BLaER1 (cell line): Measurements from ENCODE around the gene DIP2C.
A peak's percentile ranks its signal among the peaks of the same experiment; 100 is the strongest.
"Not testable (repeated sequence)": the region's sequence is repeated elsewhere in the genome, so short reads cannot be mapped to it uniquely, and the experiment has no call there.

Experiments
- H3K27ac ChIP-seq: shearing (Covaris generic); formaldehyde crosslinking; 2 replicates; pipeline ENCODE4 v1.8.1; 2022
- H3K27me3 ChIP-seq: shearing (Covaris generic); formaldehyde crosslinking; 2 replicates; pipeline ENCODE4 v1.8.1; 2022
- H3K36me3 ChIP-seq: shearing (Covaris generic); formaldehyde crosslinking; 2 replicates; pipeline ENCODE4 v1.8.1; 2022
- H3K4me1 ChIP-seq: shearing (Covaris generic); formaldehyde crosslinking; 2 replicates; pipeline ENCODE4 v1.8.1; 2022
- H3K4me2 ChIP-seq: shearing (Covaris generic); formaldehyde crosslinking; 2 replicates; pipeline ENCODE4 v1.8.1; 2022
- H3K4me3 ChIP-seq: shearing (Covaris generic); formaldehyde crosslinking; 2 replicates; pipeline ENCODE4 v1.8.1; 2022
- H3K9ac ChIP-seq: shearing (Covaris generic); formaldehyde crosslinking; 2 replicates; pipeline ENCODE4 v1.8.1; 2022
- H3K9me3 ChIP-seq: shearing (Covaris generic); formaldehyde crosslinking; 2 replicates; pipeline ENCODE4 v1.8.1; 2022
- H4K20me1 ChIP-seq: shearing (Covaris generic); formaldehyde crosslinking; 2 replicates; pipeline ENCODE4 v1.8.1; 2022
- Cebpa-rat ChIP-seq: shearing (Covaris generic); IDR thresholded peaks from 2 replicates; pipeline ENCODE4 v1.8.1; 2022

Gene DIP2C

GRCh38 chr10:703118-703517, 13.7 kb upstream of the DIP2C start:
- H3K9ac ChIP-seq: no peak overlapping the region
- no peaks in the 10 kb centered on the region; the same call in 1 of the 2 replicates for H3K4me1 ChIP-seq
- peaks cover 22% of the 10 kb centered on the region for H3K9me3 ChIP-seq
- no peak overlapping the region for H3K4me2 ChIP-seq
- no peaks in the 10 kb centered on the region for H4K20me1 ChIP-seq
- H3K4me3 ChIP-seq: no peak overlapping the region
- H3K27ac ChIP-seq: no peak overlapping the region
- no peaks in the 10 kb centered on the region for H3K36me3 ChIP-seq
- no peak for TF ChIP-seq Cebpa-rat
- no peaks in the 10 kb centered on the region for H3K27me3 ChIP-seq

- not testable (repeated sequence) for H3K27me3 ChIP-seq
Measured at GRCh38 chr10:700183-700582, 10.7 kb upstream of the DIP2C start.

GRCh38 chr10:697097-697875, 7.8 kb upstream of the DIP2C start:
- no peaks in the 10 kb centered on the region for H3K27me3 ChIP-seq
- H3K4me3 ChIP-seq: no peak overlapping the region
- H3K9me3 ChIP-seq: peaks cover under 1% of the 10 kb centered on the region; the same call in 1 of the 2 replicates
- H3K4me2 ChIP-seq: peak overlapping the region; percentile 56
- no peaks in the 10 kb centered on the region for H4K20me1 ChIP-seq
- no peak for TF ChIP-seq Cebpa-rat
- H3K9ac ChIP-seq: no peak overlapping the region
- H3K27ac ChIP-seq: no peak overlapping the region
- no peaks in the 10 kb centered on the region for H3K36me3 ChIP-seq
- peaks cover 22% of the 10 kb centered on the region for H3K4me1 ChIP-seq

More at GRCh38 chr10:700183-700582, 10.7 kb upstream of the DIP2C start:
- not testable (repeated sequence) for H3K4me3 ChIP-seq, H3K9ac ChIP-seq, H3K36me3 ChIP-seq, H3K27ac ChIP-seq, H4K20me1 ChIP-seq, H3K4me2 ChIP-seq
- H3K9me3 ChIP-seq: peaks cover 22% of the 10 kb centered on the region
- peaks cover 10% of the 10 kb centered on the region for H3K4me1 ChIP-seq

- H3K36me3 ChIP-seq: no peaks in the 10 kb centered on the region
- no peaks in the 10 kb centered on the region for H3K9me3 ChIP-seq
- TF ChIP-seq Cebpa-rat: no peak
- H3K4me3 ChIP-seq: no peak overlapping the region
- H3K27ac ChIP-seq: no peak overlapping the region
- no peaks in the 10 kb centered on the region for H4K20me1 ChIP-seq
- no peaks in the 10 kb centered on the region for H3K27me3 ChIP-seq
- H3K4me2 ChIP-seq: no peak overlapping the region
- peaks cover 23% of the 10 kb centered on the region for H3K4me1 ChIP-seq
- no peak overlapping the region for H3K9ac ChIP-seq
Measured at GRCh38 chr10:695396-695795, 5.9 kb upstream of the DIP2C start.

GRCh38 chr10:693506-693905, 4.0 kb upstream of the DIP2C start:
- Histone ChIP-seq H4K20me1 (peaks cover 5% of the 10 kb centered on the region), H3K9me3 (no peaks in the 10 kb centered on the region), H3K27me3 (no peaks in the 10 kb centered on the region), H3K4me2 (peak overlapping the region; percentile 44), H3K4me3 (no peak overlapping the region), H3K27ac (no peak overlapping the region), H3K9ac (no peak overlapping the region), H3K36me3 (no peaks in the 10 kb centered on the region), H3K4me1 (peaks cover 27% of the 10 kb centered on the region)
- TF ChIP-seq Cebpa-rat: no peak

- Histone ChIP-seq H4K20me1 (peaks cover 11% of the 10 kb centered on the region), H3K4me2 (peak overlapping the region; percentile 44), H3K36me3 (no peaks in the 10 kb centered on the region), H3K27ac (no peak overlapping the region), H3K9me3 (no peaks in the 10 kb centered on the region), H3K9ac (no peak overlapping the region), H3K4me1 (peaks cover 32% of the 10 kb centered on the region), H3K27me3 (no peaks in the 10 kb centered on the region), H3K4me3 (no peak overlapping the region)
- TF ChIP-seq Cebpa-rat: no peak
Measured at GRCh38 chr10:692682-693351, 3.3 kb upstream of the DIP2C start.

GRCh38 chr10:691216-691615, 1.7 kb upstream of the DIP2C start:
- no peak overlapping the region for H3K4me3 ChIP-seq
- no peaks in the 10 kb centered on the region for H3K27me3 ChIP-seq
- no peak overlapping the region for H3K9ac ChIP-seq
- TF ChIP-seq Cebpa-rat: no peak
- peaks cover 27% of the 10 kb centered on the region for H4K20me1 ChIP-seq
- H3K27ac ChIP-seq: no peak overlapping the region
- H3K36me3 ChIP-seq: no peaks in the 10 kb centered on the region
- H3K4me2 ChIP-seq: no peak overlapping the region
- H3K4me1 ChIP-seq: peaks cover 37% of the 10 kb centered on the region
- no peaks in the 10 kb centered on the region for H3K9me3 ChIP-seq

- Histone ChIP-seq H3K27ac (no peak overlapping the region), H3K4me3 (peak overlapping the region; percentile 79)
- no peak for TF ChIP-seq Cebpa-rat
Measured at GRCh38 chr10:690372-691161, 1.1 kb upstream of the DIP2C start.

GRCh38 chr10:689121-689451, 382 bp downstream of the DIP2C start:
- H3K4me1 ChIP-seq: peaks cover 48% of the 10 kb centered on the region
- peak overlapping the region; percentile 79 for H3K4me3 ChIP-seq
- peak overlapping the region; percentile 88 for H3K27ac ChIP-seq
- no peaks in the 10 kb centered on the region for H3K27me3 ChIP-seq
- no peak for TF ChIP-seq Cebpa-rat
- no peaks in the 10 kb centered on the region for H3K36me3 ChIP-seq
- H3K9ac ChIP-seq: peak overlapping the region; percentile 87
- H3K9me3 ChIP-seq: no peaks in the 10 kb centered on the region
- peak overlapping the region; percentile 98 for H3K4me2 ChIP-seq
- peaks cover 49% of the 10 kb centered on the region for H4K20me1 ChIP-seq

More at GRCh38 chr10:690372-691161, 1.1 kb upstream of the DIP2C start:
- Histone ChIP-seq H3K9ac (peak overlapping the region; percentile 50; the same call in 1 of the 2 replicates), H3K4me1 (peaks cover 40% of the 10 kb centered on the region), H3K4me2 (peak overlapping the region; percentile 78), H4K20me1 (peaks cover 34% of the 10 kb centered on the region), H3K36me3 (no peaks in the 10 kb centered on the region), H3K27me3 (no peaks in the 10 kb centered on the region), H3K9me3 (no peaks in the 10 kb centered on the region)
